Keratinocyte (primary cell): ENCODE results near the gene SLC5A1. TPM values are rescaled to one million over a fixed set of nuclear protein-coding genes. Genes with fewer than 3 reads are reported as not detected.
A peak's percentile ranks its signal among the peaks of the same experiment; 100 is the strongest.

ENCODE experiments used
- DNase-seq: peaks from one replicate; pipeline ENCODE4 v3.0.0-alpha.2; 2011; ENCODE audit warnings: low read depth, missing footprints, low spot score
- FAIRE-seq: peaks from 2 replicates; lab custom pipeline; 2011; peaks lifted over from hg19 to GRCh38; lab: Jason Lieb, UNC
- H2AFZ ChIP-seq: 2 replicates; pipeline ENCODE4 v1.6.0; 2012; ENCODE audit warnings: low read length, control low read depth, inconsistent platforms; ENCODE audit not compliant: control insufficient read depth
- H3K27ac ChIP-seq: 2 replicates; pipeline ENCODE4 v1.5.1; 2011; ENCODE audit warnings: low read length; ENCODE audit not compliant: control insufficient read depth, insufficient read depth
- H3K27me3 ChIP-seq: 3 replicates; pipeline ENCODE4 v1.6.0; 2011; ENCODE audit warnings: low read length; ENCODE audit not compliant: control insufficient read depth, insufficient read depth; ENCODE audit errors: extremely low read depth
- H3K36me3 ChIP-seq, 2 experiments: 2 replicates in 1 of 2; 3 replicates in 1 of 2; pipeline ENCODE4 v1.5.1; 2011; ENCODE audit warnings: low read length in 2 of 2, mild to moderate bottlenecking in 1 of 2; ENCODE audit not compliant: control insufficient read depth in 2 of 2, insufficient read depth in 2 of 2; ENCODE audit errors: extremely low read depth in 1 of 2
- H3K4me1 ChIP-seq: 3 replicates; pipeline ENCODE4 v1.5.1; 2011; ENCODE audit warnings: low read length; ENCODE audit not compliant: control insufficient read depth, insufficient read depth; ENCODE audit errors: extremely low read depth
- H3K4me2 ChIP-seq: 3 replicates; pipeline ENCODE4 v1.6.0; 2011; ENCODE audit warnings: low read depth, low read length; ENCODE audit not compliant: control insufficient read depth, insufficient read depth; ENCODE audit errors: extremely low read depth
- H3K4me3 ChIP-seq, 3 experiments: fragments of 200-600 bp in 1 of 3; sonication (generic) in 1 of 3; 2 replicates in 2 of 3; 3 replicates in 1 of 3; pipeline ENCODE4 v1.5.1; 2011 to 2016; ENCODE audit warnings: low read length in 3 of 3, mild to moderate bottlenecking in 3 of 3, control low read depth in 2 of 3, inconsistent platforms in 1 of 3, low read depth in 1 of 3, mixed read lengths in 1 of 3, mixed run types in 1 of 3, moderate library complexity in 1 of 3; ENCODE audit not compliant: control insufficient read depth in 2 of 3, insufficient read depth in 2 of 3; ENCODE audit errors: extremely low read depth in 1 of 3
- H3K79me2 ChIP-seq: 2 replicates; pipeline ENCODE4 v1.6.0; 2012; ENCODE audit warnings: low read length; ENCODE audit not compliant: control insufficient read depth, insufficient read depth
- H3K9ac ChIP-seq: 3 replicates; pipeline ENCODE4 v1.6.0; 2011; ENCODE audit warnings: low read length; ENCODE audit not compliant: control insufficient read depth, insufficient read depth; ENCODE audit errors: extremely low read depth
- H3K9me1 ChIP-seq: 3 replicates; pipeline ENCODE4 v1.6.0; 2011; ENCODE audit warnings: low read length; ENCODE audit not compliant: control insufficient read depth, insufficient read depth; ENCODE audit errors: extremely low read depth
- H3K9me3 ChIP-seq: 2 replicates; pipeline ENCODE4 v1.5.1; 2012; ENCODE audit warnings: low read depth, low read length; ENCODE audit not compliant: control insufficient read depth
- H4K20me1 ChIP-seq: 3 replicates; pipeline ENCODE4 v1.6.0; 2011; ENCODE audit warnings: low read length; ENCODE audit not compliant: control insufficient read depth, insufficient read depth; ENCODE audit errors: extremely low read depth
- EZH2 ChIP-seq: IDR thresholded peaks from one replicate; pipeline ENCODE4 v1.6.1; 2012; ENCODE audit warnings: inconsistent platforms, mild to moderate bottlenecking, low read length, moderate library complexity
- dilution Hi-C: fragments of 300-500 bp; cut with MboI; formaldehyde crosslinking; loops from one replicate; pipeline ENCODE4 v1.7.0; 2020; ENCODE audit warnings: low sequenced_read_pairs; ENCODE audit not compliant: extremely low pct_ligation_motif_present
- polyA plus RNA-seq, 5 experiments: library from polyadenylated mRNA; depleted of rRNA in 3 of 5; stranded (reverse) in 3 of 5; stranded (forward) in 1 of 5; unstranded in 1 of 5; fragments of >200 nt; gene quantifications; 1 replicate in 1 of 5; 2 replicates in 3 of 5; 3 replicates in 1 of 5; pipeline versions ENCODE4 v1.2.1 to v1.2.3, GENCODE V29; 2011 to 2012; ENCODE audit warnings: missing spikeins in 2 of 5, low read depth in 1 of 5, low replicate concordance in 1 of 5
- TF ChIP-seq, protein P1 (sequence below), 3 experiments: IDR thresholded peaks in 1 of 3; conservative IDR thresholded peaks in 1 of 3; optimal IDR thresholded peaks in 1 of 3; 2 replicates in 2 of 3; 3 replicates in 1 of 3; pipeline versions ENCODE3 to v1.5.1; 2011; ENCODE audit warnings: low read length in 3 of 3, mild to moderate bottlenecking in 3 of 3, moderate library complexity in 2 of 3, control low read depth in 1 of 3, inconsistent platforms in 1 of 3; ENCODE audit not compliant: insufficient read depth in 2 of 3; ENCODE audit errors: extremely low read depth in 1 of 3

Gene SLC5A1
- polyA plus RNA-seq, 1 donor (not counting 4 experiments of a cell fraction or from before 2014, with no cell fraction given): 2.0 TPM

DNA sequence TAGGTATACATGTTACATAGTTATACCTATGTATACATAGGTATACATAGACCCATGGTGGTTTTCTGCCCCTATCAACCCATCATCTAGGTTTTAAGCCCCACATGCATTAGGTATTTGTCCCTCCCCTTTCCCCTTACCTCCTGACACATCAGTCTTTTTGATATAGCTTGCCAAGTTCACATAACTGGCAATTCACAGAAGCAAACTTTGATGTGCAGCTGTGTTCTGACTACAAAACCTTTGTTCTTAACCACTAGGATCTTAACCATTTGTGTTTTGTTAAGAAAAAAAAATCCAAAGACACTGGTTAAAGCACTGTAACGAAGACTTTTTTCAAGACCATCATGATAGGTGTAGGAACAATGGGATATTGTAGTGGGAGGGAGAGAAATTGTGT is 42.9 kb upstream of the SLC5A1 start:
- no peak overlapping the region for H2AFZ ChIP-seq
- DNase-seq: no peak
- dilution Hi-C loops: no loop called here
- no peak for TF ChIP-seq EZH2
- TF ChIP-seq, protein P1, sequence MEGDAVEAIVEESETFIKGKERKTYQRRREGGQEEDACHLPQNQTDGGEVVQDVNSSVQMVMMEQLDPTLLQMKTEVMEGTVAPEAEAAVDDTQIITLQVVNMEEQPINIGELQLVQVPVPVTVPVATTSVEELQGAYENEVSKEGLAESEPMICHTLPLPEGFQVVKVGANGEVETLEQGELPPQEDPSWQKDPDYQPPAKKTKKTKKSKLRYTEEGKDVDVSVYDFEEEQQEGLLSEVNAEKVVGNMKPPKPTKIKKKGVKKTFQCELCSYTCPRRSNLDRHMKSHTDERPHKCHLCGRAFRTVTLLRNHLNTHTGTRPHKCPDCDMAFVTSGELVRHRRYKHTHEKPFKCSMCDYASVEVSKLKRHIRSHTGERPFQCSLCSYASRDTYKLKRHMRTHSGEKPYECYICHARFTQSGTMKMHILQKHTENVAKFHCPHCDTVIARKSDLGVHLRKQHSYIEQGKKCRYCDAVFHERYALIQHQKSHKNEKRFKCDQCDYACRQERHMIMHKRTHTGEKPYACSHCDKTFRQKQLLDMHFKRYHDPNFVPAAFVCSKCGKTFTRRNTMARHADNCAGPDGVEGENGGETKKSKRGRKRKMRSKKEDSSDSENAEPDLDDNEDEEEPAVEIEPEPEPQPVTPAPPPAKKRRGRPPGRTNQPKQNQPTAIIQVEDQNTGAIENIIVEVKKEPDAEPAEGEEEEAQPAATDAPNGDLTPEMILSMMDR (optimal IDR thresholded peaks at IDR 0.05 in 1 of 3, IDR thresholded peaks at IDR 0.05 in 1 of 3, conservative IDR thresholded peaks at IDR 0.05 in 1 of 3; ENCODE audit: extremely low read depth in 1 of 3, insufficient read depth in 2 of 3, low read length in 3 of 3): no peak
- FAIRE-seq: no peak
- H3K27me3 ChIP-seq: peaks cover 4% of the 10 kb centered on the region
- H3K9me1 ChIP-seq: no peaks in the 10 kb centered on the region
- no peaks in the 10 kb centered on the region for H4K20me1 ChIP-seq
- H3K9me3 ChIP-seq: no peaks in the 10 kb centered on the region
- no peaks in the 10 kb centered on the region for H3K4me1 ChIP-seq
- no peak overlapping the region for H3K4me2 ChIP-seq
- no peaks in the 10 kb centered on the region for H3K79me2 ChIP-seq
- no peak overlapping the region for H3K27ac ChIP-seq
- no peak overlapping the region for H3K4me3 ChIP-seq
- no peaks in the 10 kb centered on the region for H3K36me3 ChIP-seq
- H3K9ac ChIP-seq: no peak overlapping the region

DNA sequence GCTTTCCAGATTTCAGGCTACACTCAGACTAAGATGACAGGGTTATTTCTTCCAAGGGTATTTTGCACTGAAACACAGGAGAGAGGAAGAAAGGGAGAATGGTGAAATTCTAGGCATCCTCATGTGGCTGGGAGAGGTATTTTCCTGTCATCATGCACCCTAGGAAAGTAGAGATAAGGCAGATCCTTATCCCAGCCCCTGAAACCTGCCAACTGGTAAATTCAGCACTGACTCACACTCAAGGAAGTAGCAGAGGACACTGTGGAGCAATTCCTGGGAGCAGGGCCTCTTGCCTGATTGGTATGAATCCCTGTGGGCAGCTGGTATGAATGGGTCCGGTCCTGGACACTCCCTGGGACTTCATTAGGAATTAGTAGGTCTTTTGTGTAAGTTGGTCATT is 37.6 kb upstream of the SLC5A1 start:
- TF ChIP-seq EZH2: no peak
- TF ChIP-seq, protein P1 (optimal IDR thresholded peaks at IDR 0.05 in 1 of 3, IDR thresholded peaks at IDR 0.05 in 1 of 3, conservative IDR thresholded peaks at IDR 0.05 in 1 of 3; ENCODE audit: extremely low read depth in 1 of 3, insufficient read depth in 2 of 3, low read length in 3 of 3): no peak
- Histone ChIP-seq H3K27me3 (no peaks in the 10 kb centered on the region), H3K36me3 (no peaks in the 10 kb centered on the region), H3K9ac (no peak overlapping the region), H3K27ac (no peak overlapping the region), H2AFZ (no peak overlapping the region), H3K4me2 (no peak overlapping the region), H3K9me1 (no peaks in the 10 kb centered on the region), H4K20me1 (no peaks in the 10 kb centered on the region), H3K79me2 (no peaks in the 10 kb centered on the region), H3K9me3 (no peaks in the 10 kb centered on the region), H3K4me3 (no peak overlapping the region), H3K4me1 (no peaks in the 10 kb centered on the region)
- dilution Hi-C loops: no loop called here
- DNase-seq (no peak), FAIRE-seq (peak; percentile 53)
